Duodenal mucosa (tissue), 2 donors: ENCODE measurements around the gene MTFMT.
"Not testable (repeated sequence)": the region's sequence is repeated elsewhere in the genome, so short reads cannot be mapped to it uniquely, and the experiment has no call there.

Source experiments
- H3K27ac ChIP-seq: one replicate; pipeline ENCODE4 v1.7.0; 2013; ENCODE audit warnings: low read depth, low read length
- H3K27me3 ChIP-seq, 2 donors: one replicate each; pipeline ENCODE4 v1.7.0; 2013; ENCODE audit warnings: low read length in 2 of 2, control low read depth in 1 of 2; ENCODE audit not compliant: insufficient read depth in 2 of 2, control insufficient read depth in 1 of 2
- H3K36me3 ChIP-seq, 2 donors: one replicate each; pipeline ENCODE4 v1.7.0; 2013; ENCODE audit warnings: low read length in 2 of 2, control low read depth in 1 of 2; ENCODE audit not compliant: insufficient read depth in 2 of 2, control insufficient read depth in 1 of 2
- H3K4me1 ChIP-seq, 2 donors: one replicate each; pipeline ENCODE4 v1.7.0; 2013; ENCODE audit warnings: low read length in 2 of 2, control low read depth in 1 of 2; ENCODE audit not compliant: insufficient read depth in 2 of 2, control insufficient read depth in 1 of 2
- H3K4me3 ChIP-seq, 2 donors: one replicate each; pipeline ENCODE4 v1.7.0; 2013; ENCODE audit warnings: low read length in 2 of 2, low read depth in 1 of 2
- H3K9ac ChIP-seq, 2 donors: one replicate each; pipeline ENCODE4 v1.7.0; 2013; ENCODE audit warnings: low read length in 2 of 2, low read depth in 1 of 2
- H3K9me3 ChIP-seq, 2 donors: one replicate each; pipeline ENCODE4 v1.7.0; 2013; ENCODE audit warnings: low read length in 2 of 2, control low read depth in 1 of 2; ENCODE audit not compliant: control insufficient read depth in 1 of 2

The MTFMT gene

DNA sequence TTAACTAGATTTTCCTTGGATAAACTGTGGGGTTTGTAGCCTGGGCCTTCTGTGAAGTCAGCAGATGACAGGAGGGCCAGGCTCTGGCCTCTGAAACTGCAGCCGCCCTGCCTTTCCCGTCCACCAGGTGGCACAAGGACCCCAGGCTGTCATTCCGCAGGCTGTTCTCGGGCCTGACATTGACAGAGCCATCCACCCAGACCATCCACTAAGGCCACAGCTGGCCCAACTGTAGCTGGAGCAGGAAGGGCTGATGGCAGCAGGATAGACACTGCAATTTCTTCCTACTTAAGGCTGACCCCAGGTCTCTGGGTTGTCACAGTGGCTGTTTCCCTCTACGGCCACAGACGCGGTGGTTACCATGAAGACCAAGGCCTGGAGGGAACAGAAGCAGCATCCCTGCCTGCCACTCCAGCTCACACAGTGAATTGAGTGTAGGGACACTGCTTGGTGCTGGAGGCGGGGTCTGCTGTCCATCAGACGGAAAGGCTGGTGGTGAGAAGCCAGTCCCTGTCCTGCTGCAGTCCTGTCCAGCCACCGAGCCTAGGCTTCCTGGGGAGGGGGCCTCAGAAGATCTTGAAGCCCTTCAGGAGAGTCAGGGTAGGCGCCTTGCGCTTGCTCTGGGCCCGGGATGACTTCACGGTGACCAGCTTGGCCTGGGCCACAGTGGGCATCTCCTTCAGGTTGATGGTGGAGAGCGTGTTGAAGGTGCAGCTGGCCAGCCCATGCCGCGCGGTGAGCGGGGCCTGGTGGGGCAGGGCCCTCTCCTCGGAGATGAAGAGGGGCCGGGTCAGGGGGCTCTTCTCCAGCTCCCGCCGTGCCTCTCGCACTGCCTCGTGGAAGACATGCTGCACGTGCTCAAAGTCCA is 25.1 kb upstream of the MTFMT start:
- H3K4me3 ChIP-seq, result no peak overlapping the region
- H3K27me3 ChIP-seq, result no peaks in the 10 kb centered on the region
- H3K27ac ChIP-seq, result no peak overlapping the region
- H3K36me3 ChIP-seq, result peaks cover 3 to 9% of the 10 kb centered on the region in 2 donors
- H3K9ac ChIP-seq, result no peak overlapping the region
- H3K4me1 ChIP-seq, result peaks cover 33 to 43% of the 10 kb centered on the region in 2 donors
- no peaks in the 10 kb centered on the region for H3K9me3 ChIP-seq

DNA sequence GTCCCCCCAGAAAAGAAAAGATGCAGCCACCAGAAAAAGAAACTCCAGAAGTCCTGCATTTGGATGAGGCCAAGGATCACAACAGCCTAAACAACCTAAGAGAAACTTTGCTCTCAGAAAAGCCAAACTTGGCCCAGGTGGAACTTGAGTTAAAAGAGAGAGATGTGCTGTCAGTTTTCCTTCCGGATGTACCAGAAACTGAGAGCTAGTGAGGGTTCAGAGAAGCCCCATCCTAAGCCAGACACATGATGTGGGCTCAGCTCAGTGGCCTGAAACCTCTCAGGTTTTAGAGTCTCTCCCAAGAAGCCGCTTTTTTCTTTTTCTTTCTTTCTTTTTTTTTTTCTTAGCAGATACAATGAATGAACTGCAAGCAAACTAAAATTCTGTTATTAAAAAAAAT is 23.5 kb upstream of the MTFMT start:
- H3K36me3 ChIP-seq, result peaks cover 3 to 9% of the 10 kb centered on the region in 2 donors
- H3K9ac ChIP-seq, result no peak overlapping the region
- H3K9me3 ChIP-seq, result no peaks in the 10 kb centered on the region
- no peak overlapping the region for H3K4me3 ChIP-seq
- peaks cover 43 to 48% of the 10 kb centered on the region in 2 donors for H3K4me1 ChIP-seq
- no peak overlapping the region for H3K27ac ChIP-seq
- no peaks in the 10 kb centered on the region for H3K27me3 ChIP-seq

DNA sequence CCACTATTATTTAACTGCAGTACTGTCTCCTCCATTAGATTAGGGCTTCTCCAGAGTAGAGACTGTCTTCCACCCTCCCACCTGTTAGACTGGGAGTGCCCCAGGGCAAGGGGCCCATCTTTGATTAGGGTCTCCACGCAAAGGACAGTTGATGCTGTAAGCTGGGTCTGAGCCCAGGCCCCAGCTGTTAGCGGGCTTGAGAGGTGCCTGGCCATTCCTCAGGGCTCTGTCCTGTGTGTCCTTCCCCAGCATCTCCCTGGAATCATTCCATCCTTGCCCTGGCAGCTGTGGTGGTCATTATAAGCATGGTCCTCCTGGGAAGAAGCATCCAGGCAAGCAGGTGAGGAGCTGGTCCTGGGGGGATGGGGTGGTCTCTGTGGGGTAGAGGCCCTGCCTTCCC is 21.8 kb upstream of the MTFMT start:
- no peak overlapping the region for H3K9ac ChIP-seq
- H3K9me3 ChIP-seq, result no peaks in the 10 kb centered on the region
- H3K4me1 ChIP-seq, result peaks cover 29 to 34% of the 10 kb centered on the region in 2 donors
- no peaks in the 10 kb centered on the region for H3K27me3 ChIP-seq
- no peak overlapping the region for H3K27ac ChIP-seq
- H3K4me3 ChIP-seq, result no peak overlapping the region
- H3K36me3 ChIP-seq, result peaks cover 3 to 9% of the 10 kb centered on the region in 2 donors

DNA sequence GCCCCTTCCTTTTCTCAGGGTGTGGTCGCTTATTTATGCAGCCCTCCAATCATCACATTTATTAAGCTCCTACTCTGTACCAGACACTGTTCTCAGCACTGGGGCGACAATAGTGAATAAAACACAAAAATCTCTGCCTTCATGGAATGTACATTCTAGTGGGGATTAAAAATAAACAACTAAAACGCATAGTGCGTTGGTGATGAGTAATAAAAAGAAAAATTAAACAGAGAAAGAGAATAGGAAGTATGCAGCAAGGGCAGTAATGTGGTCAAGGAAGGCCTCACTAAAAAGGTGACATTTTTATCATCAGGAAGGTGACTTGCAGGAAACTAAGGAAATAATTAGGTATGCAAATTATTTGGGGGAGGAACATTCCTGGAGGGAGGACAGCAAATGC is 20.8 kb upstream of the MTFMT start:
- H3K9ac ChIP-seq, result no peak overlapping the region
- no peak overlapping the region for H3K4me3 ChIP-seq
- H3K9me3 ChIP-seq, result no peaks in the 10 kb centered on the region
- no peak overlapping the region for H3K27ac ChIP-seq
- H3K4me1 ChIP-seq, result peaks cover 28 to 30% of the 10 kb centered on the region in 2 donors
- H3K36me3 ChIP-seq, result peaks cover 3 to 9% of the 10 kb centered on the region in 2 donors
- H3K27me3 ChIP-seq, result no peaks in the 10 kb centered on the region

DNA sequence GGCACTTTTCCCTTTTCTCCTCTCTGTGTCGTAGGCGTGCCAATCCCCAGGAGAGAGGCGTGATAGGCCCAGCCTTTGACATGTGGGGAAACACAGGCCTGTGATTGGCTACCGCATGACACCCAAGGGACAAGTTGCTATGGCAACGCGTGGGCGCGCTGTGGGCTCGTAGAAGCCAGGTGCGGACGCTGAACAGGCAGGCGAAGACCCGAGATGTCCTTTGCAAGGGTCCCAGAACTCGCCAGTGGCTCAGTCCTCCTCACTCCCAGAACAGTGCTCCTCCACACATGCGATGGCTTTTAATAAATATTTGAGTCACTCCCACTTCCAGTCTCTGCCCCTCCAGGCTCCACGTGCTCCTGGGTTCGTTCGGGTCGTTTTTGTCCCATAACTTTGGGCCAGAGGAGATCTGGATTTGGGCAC is 20.0 kb upstream of the MTFMT start:
- Histone ChIP-seq H3K36me3 (peaks cover 3 to 9% of the 10 kb centered on the region in 2 donors), H3K9ac (no peak overlapping the region), H3K4me1 (peaks cover 25 to 27% of the 10 kb centered on the region in 2 donors), H3K27ac (no peak overlapping the region), H3K27me3 (no peaks in the 10 kb centered on the region), H3K9me3 (no peaks in the 10 kb centered on the region), H3K4me3 (peak overlapping the region; percentile 50 to 70)

- Histone ChIP-seq H3K4me1 (peaks cover 34 to 36% of the 10 kb centered on the region in 2 donors), H3K27ac (no peak overlapping the region), H3K36me3 (peaks cover 3 to 4% of the 10 kb centered on the region in 2 donors), H3K27me3 (no peaks in the 10 kb centered on the region), H3K9ac (no peak overlapping the region), H3K4me3 (no peak overlapping the region), H3K9me3 (no peaks in the 10 kb centered on the region)
Measured at GRCh38 chr15:65048241-65048640, 18.8 kb upstream of the MTFMT start.

- peak within 1 kb of the TSS; percentile 45 to 49 for H3K9ac ChIP-seq
- H3K27me3 ChIP-seq, result no peaks in the 10 kb centered on the region
- H3K4me1 ChIP-seq, result peaks cover 48 to 49% of the 10 kb centered on the region in 2 donors
- H3K27ac ChIP-seq, result peak within 1 kb of the TSS; percentile 76
- H3K9me3 ChIP-seq, result no peaks in the 10 kb centered on the region
- H3K36me3 ChIP-seq, result no peaks in the 10 kb centered on the region
- H3K4me3 ChIP-seq, result peak within 1 kb of the TSS; percentile 65 to 69
Measured at GRCh38 chr15:65044724-65045481, 15.5 kb upstream of the MTFMT start, which contains the start of gene SLC51B. TSS of gene SLC51B (plus strand) at chr15:65045387. CDS start at chr15:65050005, 4,618 bp downstream.

DNA sequence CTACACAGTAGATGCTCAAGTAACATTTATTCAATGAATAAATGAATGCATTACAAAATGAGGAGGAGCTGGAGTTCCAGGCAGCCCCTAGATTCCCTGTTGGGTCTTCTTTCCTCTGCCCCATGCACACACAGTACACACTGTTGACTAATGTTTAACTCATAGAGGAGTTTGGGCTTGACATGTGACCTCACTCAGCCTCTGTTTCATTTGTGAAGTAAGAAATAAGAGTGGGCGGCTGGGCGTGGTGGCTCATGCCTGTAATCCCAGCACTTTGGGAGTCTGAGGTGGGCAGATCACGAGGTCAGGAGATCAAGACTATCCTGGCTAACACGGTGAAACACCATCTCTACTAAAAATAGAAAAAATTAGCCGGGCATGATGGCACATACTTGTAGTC is 14.8 kb upstream of the MTFMT start:
- peak overlapping the region in 1 of 2 donors; percentile 46 for H3K4me3 ChIP-seq
- H3K36me3 ChIP-seq, H3K27me3 ChIP-seq, H3K27ac ChIP-seq, H3K9me3 ChIP-seq, H3K9ac ChIP-seq: not testable (repeated sequence)
- H3K4me1 ChIP-seq, result peaks cover 43 to 47% of the 10 kb centered on the region in 2 donors

DNA sequence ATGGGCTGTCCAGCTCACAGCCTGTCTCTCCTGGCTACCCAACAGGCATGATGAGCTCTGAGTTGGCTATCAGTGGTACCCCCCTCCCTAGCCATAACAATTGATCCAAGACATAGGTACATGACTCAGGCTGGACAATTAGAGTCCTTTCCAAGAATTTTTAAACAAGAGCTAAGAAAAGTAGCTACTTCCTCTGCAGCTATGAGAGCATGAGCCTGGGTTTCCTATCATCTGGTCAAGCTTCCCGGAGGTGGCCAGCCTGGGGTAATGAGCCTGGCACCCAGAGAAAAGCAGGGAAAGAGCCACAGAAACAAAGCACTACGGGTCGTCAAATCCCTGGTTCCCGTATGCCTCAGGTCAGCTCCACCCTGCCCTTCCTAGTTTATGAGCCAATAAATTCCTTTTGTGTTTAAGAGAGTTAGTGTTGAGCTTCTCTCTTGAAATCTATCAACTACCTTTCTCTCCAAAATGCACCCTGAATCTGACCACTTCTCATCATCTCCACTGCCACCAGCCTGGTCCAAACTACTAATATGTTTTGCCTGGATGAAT is 13.4 kb upstream of the MTFMT start:
- H3K36me3 ChIP-seq, result no peaks in the 10 kb centered on the region
- no peak overlapping the region for H3K4me3 ChIP-seq
- H3K27ac ChIP-seq, result peak overlapping the region; percentile 5
- peaks cover 42 to 51% of the 10 kb centered on the region in 2 donors for H3K4me1 ChIP-seq
- H3K9me3 ChIP-seq, result no peaks in the 10 kb centered on the region
- no peak overlapping the region for H3K9ac ChIP-seq
- H3K27me3 ChIP-seq, result no peaks in the 10 kb centered on the region

- no peak overlapping the region for H3K27ac ChIP-seq
- no peaks in the 10 kb centered on the region for H3K36me3 ChIP-seq
- no peaks in the 10 kb centered on the region for H3K9me3 ChIP-seq
- H3K4me1 ChIP-seq, result peaks cover 46 to 53% of the 10 kb centered on the region in 2 donors
- no peaks in the 10 kb centered on the region for H3K27me3 ChIP-seq
- no peak overlapping the region for H3K4me3 ChIP-seq
- no peak overlapping the region for H3K9ac ChIP-seq
Measured at GRCh38 chr15:65041787-65042186, 12.3 kb upstream of the MTFMT start.
